Muscle of leg (tissue), 11 donors: ENCODE data around the gene IGF2BP3. TPM values are rescaled to one million over a fixed set of nuclear protein-coding genes. Genes with fewer than 3 reads are reported as not detected.

Experiments
- DNase-seq: peaks from one replicate; pipeline ENCODE4 v3.0.0; 2013
- H3K27ac ChIP-seq: one replicate; pipeline ENCODE4 v1.5.1; 2013; ENCODE audit warnings: mild to moderate bottlenecking, low read length, control low read depth
- H3K27me3 ChIP-seq: one replicate; pipeline ENCODE4 v1.6.1; 2013; ENCODE audit warnings: low read length; ENCODE audit not compliant: control insufficient read depth, insufficient read depth
- H3K36me3 ChIP-seq: one replicate; pipeline ENCODE4 v1.6.1; 2013; ENCODE audit warnings: low read length; ENCODE audit not compliant: control insufficient read depth, insufficient read depth
- H3K4me1 ChIP-seq: one replicate; pipeline ENCODE4 v1.6.1; 2013; ENCODE audit warnings: low read length; ENCODE audit not compliant: control insufficient read depth, insufficient read depth
- H3K4me3 ChIP-seq: one replicate; pipeline ENCODE4 v1.5.1; 2013; ENCODE audit warnings: low read length, control low read depth
- H3K9me3 ChIP-seq: replicated peaks from 2 replicates; pipeline ENCODE4 v1.6.1; 2013; ENCODE audit warnings: low read depth, low read length; ENCODE audit not compliant: control insufficient read depth
- WGBS: methylation state at CpG from one replicate; pipeline ENCODE4 v1.1.5; 2013; ENCODE audit warnings: missing lambda C conversion rate; ENCODE audit not compliant: insufficient coverage; 5-methylcytosine and 5-hydroxymethylcytosine counted together
- polyA plus RNA-seq, 8 donors: library from polyadenylated mRNA; unstranded; fragments of 120-200 nt; gene quantifications; one replicate each; pipeline versions ENCODE4 v1.2.1 to v1.2.3, GENCODE V29; 2013; ENCODE audit warnings: inconsistent platforms in 1 of 8, low replicate concordance in 1 of 8; ENCODE audit not compliant: insufficient read length in 8 of 8, insufficient read depth in 1 of 8
- total RNA-seq: library from RNA; stranded (reverse); fragments of 120-200 nt; gene quantifications from one replicate; pipeline ENCODE4 v1.2.4, GENCODE V29; 2013

IGF2BP3 gene
- total and polyA plus RNA-seq, 9 donors: 26.2 to 39.2 (median 31.5) TPM

DNA sequence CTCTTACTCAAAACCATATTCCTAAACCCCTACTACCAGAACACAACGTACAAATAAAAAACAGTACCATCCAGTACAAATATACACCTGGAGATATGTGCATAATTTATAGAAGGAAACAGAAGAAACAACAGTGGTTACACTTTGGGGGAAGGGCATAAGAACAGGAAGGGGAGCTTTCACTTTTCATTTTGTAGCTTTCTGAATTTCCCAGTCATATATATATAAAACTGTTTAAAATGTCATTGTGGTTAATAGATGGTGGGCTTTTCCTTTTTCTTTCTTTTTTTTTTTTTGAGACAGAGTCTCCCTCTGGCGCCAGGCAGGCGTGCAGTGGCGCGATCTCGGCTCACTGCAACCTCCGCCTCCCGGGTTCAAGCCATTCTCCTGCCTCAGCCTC is 124.0 kb downstream of the IGF2BP3 start:
- H3K4me3 ChIP-seq: no peak overlapping the region

DNA sequence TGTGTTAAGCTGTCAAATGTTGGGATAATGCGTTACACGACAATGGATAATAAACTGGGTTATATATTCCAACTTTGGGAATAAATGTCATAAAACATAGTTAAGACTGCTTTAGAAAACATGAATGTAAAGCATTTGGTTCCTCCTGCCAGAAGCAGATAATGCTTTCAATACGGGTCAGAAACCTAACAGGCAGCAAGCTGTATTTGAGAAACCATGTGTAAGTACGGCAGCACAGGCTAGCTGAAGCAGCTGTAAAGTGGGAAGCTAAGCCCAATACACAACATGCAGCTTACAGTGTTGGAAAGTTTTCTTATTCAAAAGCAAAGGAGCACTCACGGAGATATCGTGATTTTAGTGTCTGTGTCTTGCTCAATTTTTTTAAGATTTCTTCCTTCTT is 124.7 kb downstream of the IGF2BP3 start:
- Histone ChIP-seq H3K27ac (peak overlapping the region; percentile 23), H3K9me3 (no peaks in the 10 kb centered on the region), H3K27me3 (no peaks in the 10 kb centered on the region), H3K36me3 (peaks cover 32% of the 10 kb centered on the region), H3K4me1 (no peaks in the 10 kb centered on the region), H3K4me3 (no peak overlapping the region)
- 40% methylated on average over 1 of the region's 6 CpGs for WGBS
- DNase-seq: peak; percentile 84

More for the DNA sequence above, 124.0 kb downstream of the IGF2BP3 start:
- no peak for DNase-seq
- 83% methylated on average over 7 of the region's 8 CpGs for WGBS
- H3K4me1 ChIP-seq: no peaks in the 10 kb centered on the region
- H3K9me3 ChIP-seq: no peaks in the 10 kb centered on the region
- H3K27ac ChIP-seq: no peak overlapping the region
- peaks cover 29% of the 10 kb centered on the region for H3K36me3 ChIP-seq
- no peaks in the 10 kb centered on the region for H3K27me3 ChIP-seq

DNA sequence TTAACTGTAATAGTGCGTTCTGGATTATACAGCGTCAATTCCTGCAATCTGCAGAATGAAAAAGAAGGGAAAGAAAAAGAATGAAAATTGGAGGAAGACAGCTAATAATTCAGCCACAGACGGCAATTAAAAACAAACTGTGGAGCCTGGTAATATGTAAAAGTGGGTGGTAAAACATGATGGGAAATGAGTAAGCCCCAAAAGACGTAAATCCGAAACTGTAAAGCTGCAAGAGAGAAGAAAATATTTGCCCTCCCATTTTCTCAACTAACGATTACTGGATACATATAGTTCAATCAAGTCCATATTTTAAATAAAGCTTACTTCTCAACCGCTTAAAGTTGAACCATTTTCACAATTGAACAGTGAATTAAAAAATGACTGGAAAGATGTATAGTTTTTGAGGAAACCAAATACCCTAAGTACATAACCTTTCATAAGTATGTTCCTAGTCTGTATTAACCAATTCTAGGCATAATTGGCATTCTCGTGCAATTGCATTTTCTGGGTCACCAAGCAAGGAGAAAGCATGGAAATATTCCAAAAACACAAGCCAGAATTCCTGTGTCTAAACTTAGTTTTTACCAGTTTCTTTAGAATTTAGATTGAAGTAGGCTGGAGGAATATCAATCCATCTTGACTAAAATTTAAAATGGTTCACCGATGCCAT is 126.3 kb downstream of the IGF2BP3 start:
- DNase-seq: no peak
- Histone ChIP-seq H3K36me3 (peaks cover 38% of the 10 kb centered on the region), H3K4me1 (no peaks in the 10 kb centered on the region), H3K9me3 (no peaks in the 10 kb centered on the region), H3K4me3 (no peak overlapping the region), H3K27ac (no peak overlapping the region), H3K27me3 (no peaks in the 10 kb centered on the region)
- 100% methylated on average over 1 of the region's 9 CpGs for WGBS

DNA sequence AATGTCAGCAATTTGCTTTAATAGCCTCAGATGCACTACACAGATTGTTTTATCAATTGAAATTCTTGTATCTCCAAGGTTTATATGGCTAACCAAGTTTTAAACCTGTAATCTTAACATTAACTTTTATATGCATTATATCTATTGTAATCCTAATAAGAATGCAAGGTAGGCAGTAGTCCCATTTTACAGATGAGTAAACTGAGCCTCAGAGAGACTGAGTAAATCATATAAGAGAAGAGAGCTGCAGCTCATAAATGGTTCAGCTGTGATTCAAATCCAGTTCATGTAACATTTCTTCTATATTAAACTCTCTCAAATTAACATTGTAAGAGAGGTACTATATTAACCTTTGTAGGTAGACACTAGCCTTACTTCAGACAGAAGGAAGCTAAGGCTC is 127.2 kb downstream of the IGF2BP3 start:
- peaks cover 43% of the 10 kb centered on the region for H3K36me3 ChIP-seq

DNA sequence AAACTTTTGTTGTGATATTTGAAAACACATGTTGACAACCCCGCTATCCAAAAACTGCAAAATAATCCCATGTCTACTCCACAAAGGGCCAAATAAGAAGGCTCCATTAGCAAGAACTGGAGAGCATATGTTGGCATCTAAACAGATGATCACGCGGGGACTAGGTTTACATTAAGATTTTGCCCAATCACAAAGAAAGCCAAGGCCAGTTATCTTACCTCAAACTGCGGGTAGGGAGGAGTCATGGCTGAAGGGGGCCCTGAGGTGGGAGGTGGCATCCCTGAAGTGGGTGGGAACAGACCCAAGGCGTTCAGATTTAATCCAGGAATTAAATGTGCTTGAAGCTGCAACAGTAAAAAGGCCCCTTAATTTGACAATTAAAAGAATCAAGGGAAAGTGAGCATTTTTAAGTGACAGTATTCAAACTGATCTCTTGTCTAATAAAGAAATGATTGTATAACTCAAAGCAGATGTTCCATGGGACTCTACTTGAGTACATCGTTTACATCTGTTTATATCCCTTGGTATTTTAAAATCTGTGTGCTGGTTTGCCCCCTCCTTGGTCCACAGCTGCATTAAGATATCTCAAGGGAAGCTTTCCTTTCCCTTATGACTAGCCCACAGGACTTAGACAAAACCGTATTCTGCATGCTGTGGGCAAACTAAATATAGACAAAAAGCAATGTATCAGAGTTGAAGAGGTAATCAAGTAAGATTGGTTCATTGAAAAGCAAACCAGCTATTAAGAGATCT is 128.3 kb downstream of the IGF2BP3 start:
- Histone ChIP-seq H3K9me3 (no peaks in the 10 kb centered on the region), H3K36me3 (peaks cover 43% of the 10 kb centered on the region), H3K27ac (no peak overlapping the region), H3K4me3 (no peak overlapping the region), H3K27me3 (no peaks in the 10 kb centered on the region), H3K4me1 (no peaks in the 10 kb centered on the region)
- 80% methylated on average over 2 of the region's 7 CpGs for WGBS
- peak; percentile 41 for DNase-seq

More for the DNA sequence above, 127.2 kb downstream of the IGF2BP3 start:
- Histone ChIP-seq H3K27ac (no peak overlapping the region), H3K9me3 (no peaks in the 10 kb centered on the region), H3K4me1 (no peaks in the 10 kb centered on the region), H3K27me3 (no peaks in the 10 kb centered on the region), H3K4me3 (no peak overlapping the region)
- no peak for DNase-seq

DNA sequence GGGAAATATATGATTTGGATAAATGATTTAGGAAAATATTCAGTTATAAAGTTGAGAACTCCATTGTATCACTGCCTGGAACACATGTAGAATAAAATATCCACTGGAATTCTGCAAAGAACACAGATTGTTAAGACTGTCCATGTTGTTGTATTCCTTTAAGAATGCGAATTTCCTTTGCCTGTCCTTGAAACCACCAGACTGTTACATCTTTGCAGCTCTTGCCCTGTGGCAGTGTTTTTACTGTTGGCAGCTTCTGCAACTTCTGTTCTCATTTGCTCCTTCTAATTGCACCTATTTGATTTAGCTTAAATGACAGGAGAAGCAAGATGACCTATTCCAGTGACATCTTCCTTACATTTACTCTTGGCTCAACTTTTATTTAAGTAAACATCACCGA is 131.4 kb downstream of the IGF2BP3 start:
- no peak for DNase-seq

DNA sequence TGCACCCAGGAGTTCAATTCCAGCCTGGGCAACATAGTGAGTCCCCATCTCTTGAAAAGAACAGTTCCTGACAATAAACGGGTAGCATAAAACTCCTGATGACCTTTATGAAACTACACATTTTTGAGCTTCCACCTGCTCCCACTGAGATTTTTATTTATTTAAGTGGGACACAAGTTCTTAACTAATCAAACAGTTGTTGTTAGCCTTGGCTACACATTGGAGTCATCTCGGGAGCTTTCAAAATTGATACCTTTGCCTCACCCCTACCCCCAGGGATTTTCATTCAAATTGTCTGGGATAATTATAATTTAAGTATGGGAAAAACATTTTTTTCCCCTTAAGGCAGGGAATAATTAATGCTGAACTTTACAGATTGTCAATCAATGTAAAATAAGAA is 131.9 kb downstream of the IGF2BP3 start:
- Histone ChIP-seq H3K9me3 (no peaks in the 10 kb centered on the region), H3K27me3 (no peaks in the 10 kb centered on the region), H3K27ac (no peak overlapping the region), H3K36me3 (peaks cover 33% of the 10 kb centered on the region), H3K4me3 (no peak overlapping the region), H3K4me1 (peaks cover 17% of the 10 kb centered on the region)
- WGBS: no CpG with 5 or more reads among the region's 2 CpGs
- DNase-seq: no peak

More for the DNA sequence above, 131.4 kb downstream of the IGF2BP3 start:
- peaks cover 36% of the 10 kb centered on the region for H3K36me3 ChIP-seq
- H3K27ac ChIP-seq: no peak overlapping the region
- H3K27me3 ChIP-seq: no peaks in the 10 kb centered on the region
- H3K4me3 ChIP-seq: no peak overlapping the region
- H3K9me3 ChIP-seq: no peaks in the 10 kb centered on the region
- peaks cover 15% of the 10 kb centered on the region for H3K4me1 ChIP-seq
- WGBS: 100% methylated on average over 1 of the region's 2 CpGs

DNA sequence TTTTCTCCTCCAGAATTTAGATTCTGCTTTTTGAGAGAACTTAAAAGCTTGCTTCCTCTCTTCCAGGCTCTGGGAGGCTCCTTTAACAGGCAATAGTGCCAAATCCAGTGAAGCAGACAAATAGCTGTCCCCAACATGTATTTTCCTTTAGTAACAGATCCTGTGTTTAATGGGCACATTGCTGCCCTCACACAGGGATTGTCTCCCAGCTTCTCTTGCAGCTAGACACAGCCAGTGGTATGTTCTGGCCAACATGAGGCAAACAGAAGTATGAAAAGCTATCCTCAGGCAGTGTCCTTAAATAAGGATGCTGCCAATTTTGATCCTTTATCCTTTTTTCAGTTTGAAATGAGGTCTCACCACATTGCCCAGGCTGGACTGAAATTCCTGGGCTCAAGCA is 132.9 kb downstream of the IGF2BP3 start:
- H3K27ac ChIP-seq: no peak overlapping the region

DNA sequence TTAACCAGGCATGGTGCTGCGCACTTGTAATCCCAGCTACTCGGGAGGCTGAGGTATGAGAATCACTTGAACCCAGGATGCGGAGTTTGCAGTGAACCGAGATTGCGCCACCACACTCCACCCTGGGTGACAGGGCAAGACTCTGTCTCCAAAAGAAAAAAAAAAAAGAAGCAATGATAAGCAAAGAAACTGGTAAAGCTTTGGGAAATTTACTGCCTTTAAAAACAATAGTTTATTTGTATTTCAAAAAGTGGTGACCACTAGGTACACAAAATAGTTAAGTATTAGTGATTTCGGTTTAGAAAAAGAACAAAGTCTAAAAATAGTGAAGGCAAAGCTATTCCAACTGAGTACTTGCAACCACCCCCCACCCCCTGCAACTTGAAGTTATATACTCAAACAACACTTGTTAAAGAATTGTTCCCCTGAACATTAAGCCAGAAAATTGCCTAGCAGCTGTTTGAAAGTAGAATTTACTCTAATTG is 133.4 kb downstream of the IGF2BP3 start:
- Histone ChIP-seq H3K27me3 (no peaks in the 10 kb centered on the region), H3K4me3 (no peak overlapping the region)
- WGBS: no CpG with 5 or more reads among the region's 6 CpGs

More for the DNA sequence above, 132.9 kb downstream of the IGF2BP3 start:
- H3K9me3 ChIP-seq: no peaks in the 10 kb centered on the region
- H3K27me3 ChIP-seq: no peaks in the 10 kb centered on the region
- H3K36me3 ChIP-seq: peaks cover 33% of the 10 kb centered on the region
- H3K4me3 ChIP-seq: no peak overlapping the region
- peaks cover 17% of the 10 kb centered on the region for H3K4me1 ChIP-seq
- DNase-seq: no peak

DNA sequence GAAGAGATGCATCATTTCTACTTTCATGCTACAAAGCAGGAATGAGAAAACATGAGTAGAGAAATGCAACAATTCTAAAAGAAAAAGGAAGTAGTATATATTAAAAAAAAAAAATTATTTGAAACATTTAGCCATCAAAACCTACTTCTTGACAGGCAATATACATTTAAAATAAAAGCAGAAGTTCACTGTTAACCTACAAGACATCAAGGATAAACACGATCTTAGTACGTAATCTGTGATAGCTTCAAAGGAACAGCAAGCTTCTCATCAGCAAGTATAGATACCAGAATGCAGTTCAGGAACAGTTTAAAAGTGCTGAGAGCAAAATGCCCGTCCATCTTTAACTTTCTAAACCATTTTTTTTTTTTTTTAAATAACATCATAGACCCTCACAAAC is 134.2 kb downstream of the IGF2BP3 start:
- Histone ChIP-seq H3K9me3 (no peaks in the 10 kb centered on the region), H3K27me3 (no peaks in the 10 kb centered on the region), H3K27ac (no peak overlapping the region), H3K4me3 (no peak overlapping the region), H3K4me1 (peaks cover 17% of the 10 kb centered on the region), H3K36me3 (peaks cover 25% of the 10 kb centered on the region)
- 89% methylated on average over 2 of the region's 3 CpGs for WGBS
- DNase-seq: no peak

More for the DNA sequence above, 133.4 kb downstream of the IGF2BP3 start:
- Histone ChIP-seq H3K9me3 (no peaks in the 10 kb centered on the region), H3K4me1 (peaks cover 17% of the 10 kb centered on the region), H3K27ac (no peak overlapping the region), H3K36me3 (peaks cover 30% of the 10 kb centered on the region)
- DNase-seq: no peak
